Measurements from ENCODE around the gene SH3BP5L. TPM values are rescaled to one million over a fixed set of nuclear protein-coding genes. Genes with fewer than 3 reads are reported as not detected.

SH3BP5L gene
- total RNA-seq, 4 donors from 2014 or later = 16.8 to 24.6 (median 21.7) TPM

DNA sequence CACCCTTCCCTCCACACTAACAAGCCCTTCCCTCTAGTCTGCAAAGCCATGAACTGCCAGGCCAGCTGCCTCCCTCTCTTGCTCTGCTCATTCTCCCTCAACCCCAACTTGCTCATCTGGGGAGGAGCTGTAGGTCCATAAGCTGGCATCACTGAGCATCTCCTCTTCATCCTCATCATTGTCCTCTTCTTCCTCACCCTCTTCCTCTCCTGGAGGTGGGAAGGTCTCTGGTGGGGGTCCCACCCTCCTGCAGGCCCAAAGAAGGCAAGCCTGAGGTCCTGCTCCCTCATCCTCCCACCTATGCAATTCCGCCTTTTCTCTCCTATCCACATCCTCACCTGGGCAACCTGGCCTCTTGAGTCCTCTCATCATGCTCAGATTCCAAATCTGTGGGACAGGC, 30.5 kb upstream of the SH3BP5L start:
- no peak overlapping the region for H3K4me3 ChIP-seq
- no peak for TF ChIP-seq POLR2A (IDR thresholded peaks at IDR 0.05)
- no peak for TF ChIP-seq EP300 (IDR thresholded peaks at IDR 0.05)
- TF ChIP-seq, protein P1, sequence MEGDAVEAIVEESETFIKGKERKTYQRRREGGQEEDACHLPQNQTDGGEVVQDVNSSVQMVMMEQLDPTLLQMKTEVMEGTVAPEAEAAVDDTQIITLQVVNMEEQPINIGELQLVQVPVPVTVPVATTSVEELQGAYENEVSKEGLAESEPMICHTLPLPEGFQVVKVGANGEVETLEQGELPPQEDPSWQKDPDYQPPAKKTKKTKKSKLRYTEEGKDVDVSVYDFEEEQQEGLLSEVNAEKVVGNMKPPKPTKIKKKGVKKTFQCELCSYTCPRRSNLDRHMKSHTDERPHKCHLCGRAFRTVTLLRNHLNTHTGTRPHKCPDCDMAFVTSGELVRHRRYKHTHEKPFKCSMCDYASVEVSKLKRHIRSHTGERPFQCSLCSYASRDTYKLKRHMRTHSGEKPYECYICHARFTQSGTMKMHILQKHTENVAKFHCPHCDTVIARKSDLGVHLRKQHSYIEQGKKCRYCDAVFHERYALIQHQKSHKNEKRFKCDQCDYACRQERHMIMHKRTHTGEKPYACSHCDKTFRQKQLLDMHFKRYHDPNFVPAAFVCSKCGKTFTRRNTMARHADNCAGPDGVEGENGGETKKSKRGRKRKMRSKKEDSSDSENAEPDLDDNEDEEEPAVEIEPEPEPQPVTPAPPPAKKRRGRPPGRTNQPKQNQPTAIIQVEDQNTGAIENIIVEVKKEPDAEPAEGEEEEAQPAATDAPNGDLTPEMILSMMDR (IDR thresholded peaks at IDR 0.05) = no peak
- H3K4me1 ChIP-seq = peaks cover 0 to 27% (median 12%) of the 10 kb centered on the region in 4 donors
- H3K27me3 ChIP-seq = no peaks in the 10 kb centered on the region
- H3K36me3 ChIP-seq = peaks cover 0 to 38% (median 0%) of the 10 kb centered on the region in 3 donors
- 90 to 97% methylated on average over 1 of the region's 1 CpG for WGBS, 2 donors
- no peaks in the 10 kb centered on the region for H3K9me3 ChIP-seq
- no peak overlapping the region for H3K27ac ChIP-seq
- no peak for DNase-seq (ENCODE audit: low spot score in 2 of 2)

DNA sequence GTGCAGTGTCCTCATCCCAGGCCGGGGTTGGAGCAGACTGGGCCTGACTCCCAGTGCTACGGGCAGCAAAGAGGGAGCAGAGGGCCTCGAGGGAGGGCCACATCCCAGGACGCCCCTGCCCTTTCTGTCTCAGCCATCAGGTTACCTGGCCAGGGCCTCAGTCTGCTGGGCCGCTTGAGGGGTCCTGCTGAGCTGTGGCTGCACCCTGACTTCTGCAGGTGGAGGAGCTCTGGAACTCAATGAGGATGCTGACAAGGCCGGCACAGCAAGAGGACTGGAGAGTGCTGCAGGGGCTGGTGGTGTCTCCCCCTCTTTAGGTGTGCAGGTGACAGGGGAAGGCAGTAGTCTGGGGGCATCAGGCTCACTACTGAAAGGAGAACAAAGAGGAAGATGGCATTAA, 29.9 kb upstream of the SH3BP5L start:
- no peak overlapping the region for H3K4me3 ChIP-seq
- TF ChIP-seq EP300 (IDR thresholded peaks at IDR 0.05) (no peak), POLR2A (IDR thresholded peaks at IDR 0.05) (no peak)
- TF ChIP-seq, protein P1 (IDR thresholded peaks at IDR 0.05) = no peak
- DNase-seq (ENCODE audit: low spot score in 2 of 2) = no peak
- peaks cover 0 to 44% (median 0%) of the 10 kb centered on the region in 3 donors for H3K36me3 ChIP-seq
- H3K27me3 ChIP-seq = no peaks in the 10 kb centered on the region
- H3K27ac ChIP-seq = no peak overlapping the region
- peaks cover 0 to 27% (median 12%) of the 10 kb centered on the region in 4 donors for H3K4me1 ChIP-seq
- H3K9me3 ChIP-seq = no peaks in the 10 kb centered on the region
- 86 to 91% methylated on average over 4 to 5 of the region's 6 CpGs for WGBS, 2 donors

DNA sequence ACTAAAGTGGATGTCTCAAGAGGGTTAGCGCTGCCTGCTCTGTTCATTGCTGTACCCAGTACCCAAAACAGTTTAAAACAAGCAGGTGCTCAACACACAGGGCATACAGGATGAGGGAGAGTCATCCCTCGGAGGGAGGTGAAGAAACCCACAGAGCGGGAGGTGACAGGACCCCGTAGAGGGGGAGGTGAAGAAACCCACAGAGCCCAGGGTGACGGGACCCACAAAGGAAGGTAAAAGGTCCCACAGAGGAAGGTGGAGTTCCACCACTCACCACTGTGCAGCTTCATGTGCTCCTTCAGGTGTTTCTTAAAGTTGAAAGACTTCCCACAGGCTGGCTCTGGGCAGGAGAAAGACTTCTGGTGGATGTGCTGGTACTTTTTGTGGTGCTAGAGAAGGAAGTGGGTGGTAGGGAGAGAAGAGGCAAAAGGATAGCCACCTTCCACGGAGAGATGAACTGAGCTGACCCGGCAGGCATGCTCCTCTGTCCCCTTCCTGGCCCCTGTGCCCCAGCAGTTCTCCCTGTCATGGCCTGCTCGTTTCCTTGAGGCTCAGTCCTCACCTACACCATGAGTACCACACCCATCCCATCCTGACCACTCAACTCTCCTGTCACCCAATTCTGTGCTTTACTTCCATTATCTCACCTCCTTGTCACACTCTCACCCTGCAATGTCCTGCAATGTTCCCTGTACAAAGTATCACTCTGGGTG, 28.1 kb upstream of the SH3BP5L start:
- Histone ChIP-seq H3K27ac (no peak overlapping the region), H3K36me3 (peaks cover 0 to 61% (median 7%) of the 10 kb centered on the region in 3 donors), H3K4me3 (no peak overlapping the region), H3K27me3 (no peaks in the 10 kb centered on the region), H3K9me3 (no peaks in the 10 kb centered on the region), H3K4me1 (peaks cover 0 to 19% (median 10%) of the 10 kb centered on the region in 4 donors)
- 87 to 92% methylated on average over 8 of the region's 8 CpGs for WGBS, 2 donors
- DNase-seq (ENCODE audit: low spot score in 2 of 2) = no peak
- no peak for TF ChIP-seq POLR2A (IDR thresholded peaks at IDR 0.05)
- no peak for TF ChIP-seq EP300 (IDR thresholded peaks at IDR 0.05)
- TF ChIP-seq, protein P1 (IDR thresholded peaks at IDR 0.05) = no peak

DNA sequence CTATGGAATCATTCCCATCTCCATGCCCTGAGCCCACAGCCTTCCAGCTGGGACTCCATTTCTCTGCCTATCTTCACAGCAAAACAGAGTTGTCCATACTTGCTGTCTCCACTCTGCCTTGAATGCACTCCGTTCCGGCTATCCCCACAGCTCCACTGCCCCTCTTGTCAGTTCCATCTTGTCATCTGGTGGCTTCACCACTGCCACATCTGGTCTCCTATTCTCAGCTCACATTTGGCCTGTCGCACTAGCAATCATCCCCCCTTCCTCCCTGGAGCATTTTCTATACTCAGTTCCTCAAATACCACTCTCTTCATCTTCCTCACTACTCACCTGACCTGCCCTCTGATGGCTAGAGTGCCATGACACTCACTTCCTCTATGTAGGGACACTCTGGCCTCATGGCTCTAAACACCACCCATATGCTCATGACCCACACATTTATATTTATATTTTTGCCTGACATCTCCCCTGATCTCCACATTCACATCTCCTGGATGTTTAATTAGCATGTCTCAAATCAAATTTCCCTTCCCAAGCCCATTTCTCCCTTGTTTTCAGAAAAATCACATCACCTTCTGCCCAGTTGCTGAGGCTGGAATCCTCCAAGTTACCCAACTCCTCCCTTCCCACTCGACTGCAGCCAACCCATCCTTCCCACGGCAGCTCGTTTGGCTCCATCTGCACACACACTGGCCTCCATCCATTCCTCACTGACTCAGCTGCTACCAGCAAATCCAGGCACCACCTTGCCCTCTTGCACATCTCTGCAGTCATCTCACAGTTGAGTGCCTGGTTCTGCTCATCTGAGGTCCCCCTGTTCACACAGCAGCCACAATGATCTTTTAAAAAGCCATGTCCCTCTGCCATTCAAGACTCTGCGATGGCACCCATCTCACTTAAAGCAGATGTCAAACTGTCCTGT, 27.0 kb upstream of the SH3BP5L start:
- Histone ChIP-seq H3K4me3 (no peak overlapping the region), H3K9me3 (no peaks in the 10 kb centered on the region), H3K4me1 (peaks cover 0 to 10% (median 7%) of the 10 kb centered on the region in 4 donors), H3K36me3 (peaks cover 0 to 72% (median 18%) of the 10 kb centered on the region in 3 donors), H3K27ac (no peak overlapping the region), H3K27me3 (no peaks in the 10 kb centered on the region)
- 80% methylated on average over 7 of the region's 7 CpGs for WGBS, 2 donors
- DNase-seq (ENCODE audit: low spot score in 2 of 2) = no peak
- TF ChIP-seq, protein P1 (IDR thresholded peaks at IDR 0.05) = no peak
- TF ChIP-seq POLR2A (IDR thresholded peaks at IDR 0.05) (no peak), EP300 (IDR thresholded peaks at IDR 0.05) (no peak)

Measured in tibial nerve (tissue), 4 donors.